ENCODE results near the gene LRRC71.

Gene LRRC71

DNA sequence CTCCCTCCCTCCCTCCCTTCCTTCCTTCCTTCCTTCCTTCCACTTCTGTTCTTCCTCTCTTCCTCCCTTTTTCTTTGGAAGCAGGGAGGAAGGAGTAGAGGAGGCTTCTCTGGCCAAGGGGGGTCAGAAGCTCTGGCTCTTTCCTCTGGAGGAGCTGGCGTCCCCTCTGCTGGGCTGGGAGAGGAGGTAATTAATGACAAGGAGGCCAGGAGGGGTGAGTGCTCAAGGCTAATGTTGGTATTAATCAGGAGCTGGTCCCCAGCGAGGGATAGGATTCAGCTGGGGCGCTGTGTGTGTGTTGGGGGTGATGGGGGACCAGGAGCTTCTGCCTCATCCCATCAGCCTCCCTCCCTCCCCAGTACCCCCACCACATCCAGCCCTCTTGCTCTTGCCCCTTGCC lies 33.1 kb upstream of the LRRC71 start:
- no peak for DNase-seq (ENCODE audit: low read depth)
- TF ChIP-seq MAX (IDR thresholded peaks at IDR 0.05; ENCODE audit: low read depth, low read length), result no peak
- TF ChIP-seq POLR2A (IDR thresholded peaks at IDR 0.05; ENCODE audit: extremely low read depth, insufficient read length), result no peak
- TF ChIP-seq, protein P1, sequence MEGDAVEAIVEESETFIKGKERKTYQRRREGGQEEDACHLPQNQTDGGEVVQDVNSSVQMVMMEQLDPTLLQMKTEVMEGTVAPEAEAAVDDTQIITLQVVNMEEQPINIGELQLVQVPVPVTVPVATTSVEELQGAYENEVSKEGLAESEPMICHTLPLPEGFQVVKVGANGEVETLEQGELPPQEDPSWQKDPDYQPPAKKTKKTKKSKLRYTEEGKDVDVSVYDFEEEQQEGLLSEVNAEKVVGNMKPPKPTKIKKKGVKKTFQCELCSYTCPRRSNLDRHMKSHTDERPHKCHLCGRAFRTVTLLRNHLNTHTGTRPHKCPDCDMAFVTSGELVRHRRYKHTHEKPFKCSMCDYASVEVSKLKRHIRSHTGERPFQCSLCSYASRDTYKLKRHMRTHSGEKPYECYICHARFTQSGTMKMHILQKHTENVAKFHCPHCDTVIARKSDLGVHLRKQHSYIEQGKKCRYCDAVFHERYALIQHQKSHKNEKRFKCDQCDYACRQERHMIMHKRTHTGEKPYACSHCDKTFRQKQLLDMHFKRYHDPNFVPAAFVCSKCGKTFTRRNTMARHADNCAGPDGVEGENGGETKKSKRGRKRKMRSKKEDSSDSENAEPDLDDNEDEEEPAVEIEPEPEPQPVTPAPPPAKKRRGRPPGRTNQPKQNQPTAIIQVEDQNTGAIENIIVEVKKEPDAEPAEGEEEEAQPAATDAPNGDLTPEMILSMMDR (IDR thresholded peaks at IDR 0.05; ENCODE audit: low read depth, low read length), result no peak
- TF ChIP-seq MYC (IDR thresholded peaks at IDR 0.05; ENCODE audit: low read depth, low read length), result no peak
- no peak overlapping the region for H3K4me3 ChIP-seq (ENCODE audit: low read depth, low read length)

DNA sequence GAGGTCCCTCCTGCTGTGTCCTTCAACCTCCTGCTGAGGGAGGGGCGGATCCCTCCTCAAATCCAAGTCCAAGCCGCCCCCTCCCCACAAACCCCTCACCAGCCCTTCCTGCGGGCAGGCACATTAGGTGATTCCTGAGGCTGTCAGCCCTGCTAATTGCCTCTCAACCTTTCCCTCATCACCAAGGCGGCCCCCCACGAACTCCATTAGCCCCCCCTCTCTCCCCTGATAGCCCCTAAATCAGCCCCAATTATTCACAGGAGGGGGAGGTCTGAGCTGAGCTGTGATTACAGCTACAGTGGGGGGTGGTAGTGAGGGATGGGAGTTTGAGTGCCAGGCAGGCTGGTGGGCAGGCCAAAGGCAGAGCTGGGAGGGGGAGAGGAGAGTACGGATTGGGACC lies 32.7 kb upstream of the LRRC71 start:
- TF ChIP-seq, protein P1 (IDR thresholded peaks at IDR 0.05; ENCODE audit: low read depth, low read length), result no peak
- H3K4me3 ChIP-seq (ENCODE audit: low read depth, low read length), result no peak overlapping the region
- DNase-seq (ENCODE audit: low read depth), result no peak

DNA sequence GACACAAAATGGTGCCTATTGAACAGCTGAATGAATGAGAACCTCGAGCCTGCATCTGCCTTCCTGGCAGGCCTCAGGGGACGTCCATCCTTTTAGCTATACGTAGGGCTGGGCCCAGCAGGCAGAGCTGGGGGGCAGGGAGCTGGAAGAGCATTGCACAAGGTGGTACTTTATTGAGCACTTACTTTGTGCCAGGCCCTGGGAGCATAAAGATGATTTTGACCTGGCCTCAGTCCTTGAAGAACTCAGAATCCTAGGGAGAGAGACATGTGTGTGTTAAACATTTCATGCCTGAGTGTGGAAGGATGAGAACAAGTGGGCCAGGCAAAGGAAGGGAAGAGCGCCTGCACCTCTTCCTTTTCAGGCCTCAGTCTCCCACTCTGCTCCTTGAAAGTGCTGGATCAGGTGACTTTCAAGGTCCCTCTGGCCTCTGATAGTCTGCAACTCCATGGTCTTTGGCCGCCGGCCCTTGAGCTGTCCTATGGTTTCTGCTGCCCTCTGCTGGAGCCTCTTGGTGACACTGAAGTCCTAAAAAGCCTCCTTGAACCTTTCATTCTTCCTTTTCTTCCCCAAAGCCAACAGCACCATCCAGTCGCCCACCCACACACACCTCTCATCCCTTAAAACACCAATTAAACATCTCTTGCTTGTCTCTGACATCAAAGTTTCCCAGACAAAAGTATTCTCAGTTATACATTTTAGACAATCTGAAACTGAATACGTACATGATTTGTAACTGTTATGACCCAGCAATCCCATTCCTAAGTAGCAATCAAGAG lies 30.4 kb upstream of the LRRC71 start:
- H3K4me3 ChIP-seq (ENCODE audit: low read depth, low read length), result no peak overlapping the region
- TF ChIP-seq POLR2A (IDR thresholded peaks at IDR 0.05; ENCODE audit: extremely low read depth, insufficient read length) (no peak), MYC (IDR thresholded peaks at IDR 0.05; ENCODE audit: low read depth, low read length) (0 out of 2 replicates have a peak, but pooled peaks have one; percentile 7)
- TF ChIP-seq, protein P1 (IDR thresholded peaks at IDR 0.05; ENCODE audit: low read depth, low read length), result peak; percentile 73
- DNase-seq (ENCODE audit: low read depth), result peak; percentile 74

DNA sequence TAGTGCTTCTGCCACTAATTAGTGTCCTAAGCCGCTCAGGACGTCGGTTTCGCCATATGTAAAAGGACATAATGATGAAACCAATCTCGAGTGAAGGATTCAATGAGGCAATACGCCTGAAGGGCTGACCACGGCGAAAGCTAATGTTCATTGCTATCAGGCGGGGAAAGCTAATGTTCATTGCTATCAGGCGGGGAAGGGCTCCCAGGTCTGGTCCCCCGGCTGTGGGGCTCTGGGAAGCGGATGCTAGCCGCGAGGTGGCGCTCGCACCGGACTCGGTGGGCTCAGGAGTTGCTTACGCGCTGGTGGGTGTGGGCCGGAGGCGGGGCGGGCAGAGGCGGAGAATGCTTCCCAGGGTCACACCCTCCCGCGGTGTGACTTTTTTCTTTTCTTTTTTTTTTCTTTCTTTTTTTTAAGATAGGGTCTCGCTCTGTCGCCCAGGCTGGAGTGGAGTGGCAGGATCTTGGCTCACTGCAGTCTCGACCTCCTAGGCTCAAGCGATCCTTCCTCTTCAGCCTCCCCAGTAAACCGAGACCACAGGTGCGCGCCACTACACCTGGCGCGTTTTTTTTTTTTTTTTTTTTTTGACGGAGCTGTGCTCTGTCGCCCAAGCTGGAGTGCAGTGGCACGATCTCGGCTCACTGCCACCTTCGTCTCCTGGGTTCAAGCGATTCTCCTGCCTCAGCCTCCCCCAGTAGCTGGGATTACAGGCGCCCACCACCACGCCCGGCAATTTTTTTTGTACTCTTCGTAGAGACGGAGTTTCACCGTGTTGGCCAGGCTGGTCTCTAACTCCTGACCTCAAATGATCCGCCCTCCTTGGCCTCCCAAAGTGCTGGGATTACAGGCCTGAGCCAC lies 28.0 kb upstream of the LRRC71 start:
- peak; percentile 88 for DNase-seq (ENCODE audit: low read depth)
- no peak overlapping the region for H3K4me3 ChIP-seq (ENCODE audit: low read depth, low read length)
- no peak for TF ChIP-seq POLR2A (IDR thresholded peaks at IDR 0.05; ENCODE audit: extremely low read depth, insufficient read length)
- TF ChIP-seq MYC (IDR thresholded peaks at IDR 0.05; ENCODE audit: low read depth, low read length), result no peak
- TF ChIP-seq MAX (IDR thresholded peaks at IDR 0.05; ENCODE audit: low read depth, low read length), result peak; percentile 46; the same call in 1 of the 2 replicates
- TF ChIP-seq, protein P1 (IDR thresholded peaks at IDR 0.05; ENCODE audit: low read depth, low read length), result peak; percentile 74

GRCh38 chr1:156893048-156893953 lies 27.1 kb upstream of the LRRC71 start, which contains the start of gene PEAR1:
Gene PEAR1 (plus strand): TSS chr1:156893718. CDS start chr1:156903927, 10,209 bp downstream.
- no peak within 1 kb of the TSS for H3K4me3 ChIP-seq (ENCODE audit: low read depth, low read length)
- TF ChIP-seq, protein P1 (IDR thresholded peaks at IDR 0.05; ENCODE audit: low read depth, low read length), result no peak
- DNase-seq (ENCODE audit: low read depth), result no peak
